Esophagus mucosa (tissue), 1 donor: ENCODE data around the gene CCDC157. TPM values are rescaled to one million over a fixed set of nuclear protein-coding genes. Genes with fewer than 3 reads are reported as not detected.
"Not testable (repeated sequence)": the region's sequence is repeated elsewhere in the genome, so short reads cannot be mapped to it uniquely, and the experiment has no call there.

Source experiments
- ATAC-seq: fragments of 200-7000 bp; cut with Tn5 transposase; one replicate; pipeline ENCODE4 v1.9.1; 2020
- total RNA-seq: library from RNA; stranded (reverse); gene quantifications from one replicate; pipeline ENCODE4 v1.2.4, GENCODE V29; 2023
- donor health status: DM: yes; HTN: yes; CAD: no.

Gene CCDC157
- total RNA-seq, 1 donor from 2014 or later: 1.2 TPM

- ATAC-seq: peak; percentile 40
Measured at GRCh38 chr22:30326255-30326705, 30.5 kb upstream of the CCDC157 start.

GRCh38 chr22:30326706-30327362 lies 30.0 kb upstream of the CCDC157 start, which contains the start of gene TBC1D10A:
TSS of gene TBC1D10A (minus strand) at chr22:30326941. CDS start at chr22:30326881, 60 bp downstream.
- peak; percentile 93 for ATAC-seq

DNA sequence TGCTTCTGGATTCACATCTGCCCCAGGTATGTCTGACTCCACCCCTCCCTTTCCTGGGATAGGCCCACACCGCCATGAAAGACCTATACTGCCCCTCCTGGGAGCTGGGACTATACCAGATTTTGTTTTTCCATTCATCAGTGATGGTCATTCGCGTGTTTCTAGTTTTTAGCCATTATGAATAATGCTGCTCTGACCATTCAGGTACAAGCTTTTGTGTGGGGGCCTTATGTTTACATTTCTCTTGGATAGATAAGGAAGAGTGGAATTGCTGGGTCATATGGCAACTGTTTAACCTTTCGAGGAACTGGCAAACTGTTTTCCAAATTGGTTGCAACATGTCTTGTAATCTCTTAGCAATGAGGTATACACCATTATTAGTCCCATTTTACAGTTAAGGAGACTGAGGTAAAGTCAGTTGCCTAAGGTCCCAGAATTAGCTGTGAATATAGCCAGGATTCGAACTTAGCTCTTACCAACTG lies 28.9 kb upstream of the CCDC157 start:
- ATAC-seq: no peak

- ATAC-seq: no peak
Measured at GRCh38 chr22:30328466-30329049, 28.2 kb upstream of the CCDC157 start.

GRCh38 chr22:30332551-30332950 lies 24.3 kb upstream of the CCDC157 start:
- ATAC-seq: no peak

DNA sequence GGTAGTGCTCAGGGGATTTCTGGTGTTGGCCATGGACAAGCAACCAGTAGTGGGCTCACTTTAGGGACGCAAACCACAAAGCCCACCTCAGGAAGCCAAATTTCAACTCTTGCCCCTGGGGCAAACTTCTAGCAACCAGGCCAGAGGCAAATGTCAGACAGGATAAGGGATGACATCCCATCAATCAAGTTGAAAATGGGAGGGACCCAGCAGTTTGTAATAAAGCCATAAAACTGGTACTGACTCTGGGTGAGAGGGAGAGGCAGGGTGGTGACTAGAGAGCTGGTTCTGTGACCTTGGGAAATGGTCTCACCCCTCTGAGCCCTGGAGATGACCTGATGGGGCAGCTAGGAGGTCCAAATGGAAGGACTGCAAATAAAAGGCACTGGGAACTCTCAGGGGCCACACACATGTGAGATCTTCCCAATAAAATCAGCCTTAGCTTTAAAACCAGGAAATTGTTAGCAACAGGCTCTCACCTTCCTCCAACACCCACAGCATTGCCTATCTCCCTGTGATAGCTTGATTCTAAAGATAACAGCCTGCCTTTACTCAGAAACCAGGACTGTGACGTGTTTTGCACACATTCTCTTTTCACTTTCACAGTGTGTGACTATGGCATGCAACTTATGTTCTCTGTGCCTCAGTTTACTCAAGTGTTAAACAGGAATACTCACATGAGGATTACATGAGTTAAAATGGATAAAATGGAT lies 23.7 kb upstream of the CCDC157 start:
- ATAC-seq: no peak

DNA sequence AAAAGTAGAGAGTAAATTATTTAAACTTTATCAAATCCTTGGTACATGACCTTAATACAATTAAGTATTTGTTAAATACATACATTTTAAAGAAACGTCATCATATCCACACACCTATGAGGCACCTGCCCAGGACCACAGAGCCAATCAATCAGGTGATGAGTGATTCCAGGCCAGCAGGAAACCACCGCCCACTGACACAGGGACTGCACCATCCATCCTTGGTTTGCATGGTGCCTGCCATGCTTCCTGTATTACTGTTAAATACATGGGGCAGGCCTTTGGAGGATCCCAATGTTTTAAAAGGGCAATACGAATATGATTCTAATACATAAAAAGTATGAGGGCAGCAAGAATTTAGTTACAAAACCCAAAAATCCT lies 23.1 kb upstream of the CCDC157 start:
- ATAC-seq: no peak

GRCh38 chr22:30334646-30335045 lies 22.2 kb upstream of the CCDC157 start:
- no peak for ATAC-seq

GRCh38 chr22:30335236-30335635 lies 21.6 kb upstream of the CCDC157 start:
- no peak for ATAC-seq

DNA sequence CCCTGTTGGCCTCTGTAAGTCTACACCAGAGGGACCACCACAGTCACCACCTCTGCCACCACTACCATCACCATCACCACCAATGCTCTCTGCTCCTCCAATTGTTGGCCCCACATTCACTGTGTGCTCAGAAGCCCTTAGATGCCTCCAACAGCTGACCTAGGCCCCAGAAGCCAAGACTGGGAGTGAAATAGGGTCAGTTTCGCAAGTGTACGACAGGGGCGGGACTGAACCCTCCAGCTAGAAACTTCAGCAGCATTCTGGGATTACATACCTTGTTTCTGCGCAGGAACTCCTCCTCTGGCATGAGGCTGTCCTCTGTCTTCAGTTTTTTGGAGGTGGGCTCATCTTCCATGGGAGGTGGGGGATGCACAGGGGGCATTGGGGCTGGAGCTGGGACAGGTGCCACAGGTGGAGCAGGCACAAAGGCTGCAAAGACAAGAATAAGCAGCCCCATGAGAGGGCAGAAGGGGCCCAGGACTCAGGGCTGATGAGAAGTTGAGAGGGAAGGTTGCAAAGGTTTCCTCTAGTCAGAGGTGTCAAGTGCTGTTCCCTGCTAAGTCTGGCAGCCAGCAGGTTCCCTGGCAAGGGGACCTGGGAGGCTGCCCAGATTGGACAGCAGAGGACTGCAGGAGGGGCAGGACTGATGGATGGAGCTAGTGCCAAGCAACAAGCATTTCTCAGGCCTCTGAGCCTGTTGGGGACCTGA lies 19.9 kb upstream of the CCDC157 start:
- no peak for ATAC-seq

- ATAC-seq: no peak
Measured at GRCh38 chr22:30337461-30337778, 19.4 kb upstream of the CCDC157 start.

DNA sequence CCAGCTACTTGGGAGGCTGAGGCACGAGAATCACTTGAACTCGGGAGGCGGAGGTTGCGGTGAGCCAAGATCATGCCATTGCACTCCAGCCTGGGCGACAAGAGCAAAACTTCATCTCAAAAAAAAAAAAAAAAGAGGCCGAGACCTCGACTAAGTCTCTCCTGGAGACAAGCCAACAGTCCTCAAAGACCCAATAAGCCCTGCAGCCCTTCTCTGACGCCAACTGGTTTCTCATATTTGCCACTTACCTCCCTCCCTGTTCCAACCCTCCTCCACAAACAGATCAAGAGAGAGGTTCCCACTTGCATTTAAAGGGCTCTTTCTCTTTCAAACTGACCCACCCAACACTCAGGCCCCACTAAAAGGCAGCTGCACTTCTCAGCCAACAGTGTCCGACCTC lies 18.5 kb upstream of the CCDC157 start:
- ATAC-seq: not testable (repeated sequence)

DNA sequence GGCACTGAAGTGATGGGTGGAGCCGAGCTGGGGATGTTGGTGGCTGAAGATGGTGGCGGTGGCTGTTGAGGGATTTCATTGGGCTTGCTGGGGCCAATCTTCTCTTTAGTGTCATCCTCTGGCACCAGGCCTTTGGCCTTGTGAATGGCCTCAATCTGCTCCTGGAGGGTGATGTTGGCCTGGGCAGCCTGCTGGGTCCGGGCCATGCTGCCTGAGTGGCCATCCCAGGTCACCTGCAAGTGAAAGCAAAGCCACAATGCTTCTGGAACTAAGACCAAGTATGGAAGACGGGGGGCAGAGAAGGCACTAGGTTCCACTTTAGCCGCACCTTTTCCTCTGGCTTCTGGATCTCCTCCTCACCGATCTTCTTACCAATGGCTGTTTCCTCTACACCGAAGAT lies 18.0 kb upstream of the CCDC157 start:
- ATAC-seq: no peak

DNA sequence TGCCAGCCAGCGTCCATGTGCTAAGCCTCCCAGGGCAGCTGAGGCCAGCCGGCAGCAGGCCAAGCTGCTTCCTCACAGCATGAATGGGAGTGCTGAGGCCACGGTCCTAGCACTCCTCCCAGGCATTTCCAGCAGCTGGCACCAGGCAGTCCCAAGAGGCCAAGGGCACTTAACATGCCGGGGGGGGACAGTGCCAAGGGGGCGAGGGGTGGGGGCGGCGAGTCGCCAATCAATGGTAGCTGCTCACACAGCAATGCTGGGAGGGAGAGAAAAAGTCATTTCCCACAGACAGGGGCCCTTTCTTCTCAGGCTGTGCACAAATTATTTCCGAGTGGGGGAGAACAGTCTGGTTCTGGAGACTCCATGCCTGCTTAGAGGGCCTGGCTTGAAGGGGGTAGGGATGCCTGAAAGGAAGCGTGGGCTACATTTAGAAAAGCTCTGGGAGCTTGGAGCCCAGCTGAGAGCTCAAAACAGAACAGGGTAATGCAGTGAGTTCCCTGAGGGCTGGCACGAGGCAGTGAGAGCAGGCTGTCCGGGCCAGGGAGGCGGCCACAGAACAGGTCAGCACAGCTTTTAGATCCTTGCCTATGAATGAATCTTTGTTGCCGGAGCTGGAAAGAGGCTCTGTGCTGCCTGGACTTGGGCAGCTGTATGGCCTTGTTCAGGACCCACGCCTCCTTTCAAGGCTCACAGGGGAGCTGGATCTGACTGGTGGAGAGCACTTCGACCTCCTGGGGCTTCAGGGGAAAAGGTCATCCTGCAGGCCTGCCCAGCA lies 15.7 kb upstream of the CCDC157 start:
- ATAC-seq: peak; percentile 32

- ATAC-seq: no peak
Measured at GRCh38 chr22:30344447-30345200, 12.2 kb upstream of the CCDC157 start.

- ATAC-seq: peak; percentile 34
Measured at GRCh38 chr22:30347255-30347892, 9.4 kb upstream of the CCDC157 start.

DNA sequence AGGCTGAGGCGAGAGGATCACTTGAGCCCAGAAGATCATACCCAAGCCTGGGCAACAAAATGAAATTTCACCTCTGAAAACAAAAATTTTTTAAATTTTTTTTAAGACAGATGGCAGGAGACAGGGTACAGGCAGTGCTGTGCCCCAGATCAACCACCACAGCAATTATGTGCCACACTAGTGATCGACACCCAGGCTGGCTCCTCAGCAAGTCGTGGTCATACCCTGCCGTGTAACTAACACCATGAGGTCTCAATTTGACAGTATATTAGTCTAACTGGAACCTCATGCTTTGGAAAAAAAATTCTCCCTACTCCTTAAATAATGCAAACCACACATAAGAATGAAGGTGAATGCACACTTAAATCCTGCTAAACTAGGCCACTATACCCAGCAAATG lies 8.4 kb upstream of the CCDC157 start:
- ATAC-seq: no peak

- no peak for ATAC-seq
Measured at GRCh38 chr22:30348809-30349208, 8.0 kb upstream of the CCDC157 start.

- ATAC-seq: no peak
Measured at GRCh38 chr22:30351226-30351625, 5.6 kb upstream of the CCDC157 start.

DNA sequence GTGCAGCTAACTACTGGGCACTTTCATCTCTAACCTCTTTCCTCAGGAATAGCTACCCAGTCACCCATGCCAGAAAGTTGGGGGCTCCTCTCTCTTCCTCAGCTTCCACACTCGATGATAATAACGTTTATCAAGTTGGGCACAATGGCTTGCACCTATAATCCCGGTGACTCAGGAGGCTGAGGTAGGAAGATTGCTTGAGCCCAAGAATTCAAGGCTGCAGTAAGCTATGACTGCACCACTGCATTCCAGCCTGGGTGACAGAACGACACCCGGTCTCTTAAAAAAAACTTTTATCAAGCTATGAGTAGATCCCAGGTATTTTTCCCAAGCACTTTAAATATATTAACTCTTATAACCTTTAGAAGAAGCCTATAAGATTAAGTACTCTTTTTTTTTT lies 2.2 kb upstream of the CCDC157 start:
- ATAC-seq: no peak

GRCh38 chr22:30357236-30357570 lies 396 bp downstream of the CCDC157 start:
- ATAC-seq: no peak
